ENCODE data around the gene RAPGEF1.

GRCh38 chr9:131625790-131626670 lies 113.8 kb downstream of the RAPGEF1 start:
- TF ChIP-seq, protein P1, sequence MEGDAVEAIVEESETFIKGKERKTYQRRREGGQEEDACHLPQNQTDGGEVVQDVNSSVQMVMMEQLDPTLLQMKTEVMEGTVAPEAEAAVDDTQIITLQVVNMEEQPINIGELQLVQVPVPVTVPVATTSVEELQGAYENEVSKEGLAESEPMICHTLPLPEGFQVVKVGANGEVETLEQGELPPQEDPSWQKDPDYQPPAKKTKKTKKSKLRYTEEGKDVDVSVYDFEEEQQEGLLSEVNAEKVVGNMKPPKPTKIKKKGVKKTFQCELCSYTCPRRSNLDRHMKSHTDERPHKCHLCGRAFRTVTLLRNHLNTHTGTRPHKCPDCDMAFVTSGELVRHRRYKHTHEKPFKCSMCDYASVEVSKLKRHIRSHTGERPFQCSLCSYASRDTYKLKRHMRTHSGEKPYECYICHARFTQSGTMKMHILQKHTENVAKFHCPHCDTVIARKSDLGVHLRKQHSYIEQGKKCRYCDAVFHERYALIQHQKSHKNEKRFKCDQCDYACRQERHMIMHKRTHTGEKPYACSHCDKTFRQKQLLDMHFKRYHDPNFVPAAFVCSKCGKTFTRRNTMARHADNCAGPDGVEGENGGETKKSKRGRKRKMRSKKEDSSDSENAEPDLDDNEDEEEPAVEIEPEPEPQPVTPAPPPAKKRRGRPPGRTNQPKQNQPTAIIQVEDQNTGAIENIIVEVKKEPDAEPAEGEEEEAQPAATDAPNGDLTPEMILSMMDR (conservative IDR thresholded peaks at IDR 0.05; ENCODE audit: low read depth in 2 of 2), result peak in 1 of 2 experiments; percentile 52; a peak in 2 of 4 replicates
- no peak for TF ChIP-seq POLR2AphosphoS5 (IDR thresholded peaks at IDR 0.05; ENCODE audit: low read depth)
- TF ChIP-seq EZH2phosphoT487 (IDR thresholded peaks at IDR 0.05; ENCODE audit: unreplicated experiment), result no peak
- no peak for TF ChIP-seq CREB1 (CRISPR knock-in tag; IDR thresholded peaks at IDR 0.05; ENCODE audit: low read depth)
- no peak for TF ChIP-seq EZH2 (IDR thresholded peaks at IDR 0.05; ENCODE audit: low read depth, unreplicated experiment)
- TF ChIP-seq ZNF114 (CRISPR knock-in tag; IDR thresholded peaks at IDR 0.05), result no peak
- no peak for TF ChIP-seq REST (IDR thresholded peaks at IDR 0.05; ENCODE audit: unreplicated experiment)
- no peak for TF ChIP-seq JUNB (IDR thresholded peaks at IDR 0.05; ENCODE audit: unreplicated experiment)
- TF ChIP-seq ZNF331 (CRISPR knock-in tag; IDR thresholded peaks at IDR 0.05; ENCODE audit: low read depth), result no peak
- TF ChIP-seq STAT1 (IDR thresholded peaks at IDR 0.05; ENCODE audit: unreplicated experiment), result no peak
- no peak for TF ChIP-seq ETS1 (IDR thresholded peaks at IDR 0.05)
